Measurements from ENCODE around the gene ZMYM2. TPM values are rescaled to one million over a fixed set of nuclear protein-coding genes. Genes with fewer than 3 reads are reported as not detected.
A peak's percentile ranks its signal among the peaks of the same experiment; 100 is the strongest.

The ZMYM2 gene
- total RNA-seq, 1 donor from 2014 or later = 51.7 TPM

- no peaks in the 10 kb centered on the region for H3K36me3 ChIP-seq (ENCODE audit: control insufficient read depth, insufficient read depth, low read length)
- H3K27me3 ChIP-seq (ENCODE audit: control insufficient read depth, insufficient read depth, low read length) = no peaks in the 10 kb centered on the region
- DNase-seq (ENCODE audit: low read depth) = no peak
- H3K4me3 ChIP-seq (ENCODE audit: low read depth, low read length) = no peak overlapping the region
- no peak for TF ChIP-seq CTCF (IDR thresholded peaks at IDR 0.05; ENCODE audit: insufficient read depth, low read length, poor library complexity, severe bottlenecking)
Measured at GRCh38 chr13:19952850-19953249, 5.7 kb upstream of the ZMYM2 start.

- Histone ChIP-seq H3K36me3 (ENCODE audit: control insufficient read depth, insufficient read depth, low read length) (no peaks in the 10 kb centered on the region), H3K27me3 (ENCODE audit: control insufficient read depth, insufficient read depth, low read length) (no peaks in the 10 kb centered on the region), H3K4me3 (ENCODE audit: low read depth, low read length) (no peak overlapping the region)
- no peak for DNase-seq (ENCODE audit: low read depth)
- TF ChIP-seq CTCF (IDR thresholded peaks at IDR 0.05; ENCODE audit: insufficient read depth, low read length, poor library complexity, severe bottlenecking) = no peak
Measured at GRCh38 chr13:19955873-19956559, 2.5 kb upstream of the ZMYM2 start.

GRCh38 chr13:19957320-19958154 lies 990 bp upstream of the ZMYM2 start:
- H3K4me3 ChIP-seq (ENCODE audit: low read depth, low read length) = peak overlapping the region; percentile 52
- DNase-seq (ENCODE audit: low read depth) = peak; percentile 14
- no peaks in the 10 kb centered on the region for H3K36me3 ChIP-seq (ENCODE audit: control insufficient read depth, insufficient read depth, low read length)
- TF ChIP-seq CTCF (IDR thresholded peaks at IDR 0.05; ENCODE audit: insufficient read depth, low read length, poor library complexity, severe bottlenecking) = peak; percentile 60
- H3K27me3 ChIP-seq (ENCODE audit: control insufficient read depth, insufficient read depth, low read length) = no peaks in the 10 kb centered on the region

GRCh38 chr13:19959141-19959830 lies 759 bp downstream of the ZMYM2 start:
- Histone ChIP-seq H3K27me3 (ENCODE audit: control insufficient read depth, insufficient read depth, low read length) (no peaks in the 10 kb centered on the region), H3K4me3 (ENCODE audit: low read depth, low read length) (peak overlapping the region; percentile 78), H3K36me3 (ENCODE audit: control insufficient read depth, insufficient read depth, low read length) (no peaks in the 10 kb centered on the region)
- peak; percentile 24 for TF ChIP-seq CTCF (IDR thresholded peaks at IDR 0.05; ENCODE audit: insufficient read depth, low read length, poor library complexity, severe bottlenecking)
- DNase-seq (ENCODE audit: low read depth) = no peak

- no peaks in the 10 kb centered on the region for H3K27me3 ChIP-seq (ENCODE audit: control insufficient read depth, insufficient read depth, low read length)
- no peaks in the 10 kb centered on the region for H3K36me3 ChIP-seq (ENCODE audit: control insufficient read depth, insufficient read depth, low read length)
- DNase-seq (ENCODE audit: low read depth) = peak; percentile 77
- peak overlapping the region; percentile 78 for H3K4me3 ChIP-seq (ENCODE audit: low read depth, low read length)
- TF ChIP-seq CTCF (IDR thresholded peaks at IDR 0.05; ENCODE audit: insufficient read depth, low read length, poor library complexity, severe bottlenecking) = peak; percentile 96
Measured at GRCh38 chr13:19959831-19960652, 1.5 kb downstream of the ZMYM2 start.
